Motor neuron (in vitro differentiated cells): ENCODE measurements around the gene XG. TPM values are rescaled to one million over a fixed set of nuclear protein-coding genes. Genes with fewer than 3 reads are reported as not detected.

Source experiments
- ATAC-seq, 8 experiments: fragments of 200-7000 bp; cut with Tn5 transposase; replicated peaks in 6 of 8; 2 replicates each; pipeline ENCODE4 v1.8.0; 2021; ENCODE audit warnings: mild to moderate bottlenecking in 8 of 8, moderate library complexity in 8 of 8
- H3K27ac ChIP-seq, 2 donors: fragments of 250-450 bp; sonication (Bioruptor Pico); 2 replicates each; pipeline ENCODE4 v1.9.0; 2021; ENCODE audit warnings: antibody characterized with exemption in 2 of 2, mild to moderate bottlenecking in 2 of 2, moderate library complexity in 1 of 2
- H3K4me1 ChIP-seq, 2 donors: fragments of 250-450 bp; sonication (Bioruptor Pico); replicated peaks in 1 of 2; 2 replicates each; pipeline ENCODE4 v1.6.1; 2021; ENCODE audit warnings: antibody characterized with exemption in 2 of 2, mild to moderate bottlenecking in 2 of 2, moderate library complexity in 1 of 2
- H3K4me3 ChIP-seq, 5 donors: fragments of 250-450 bp; sonication (Bioruptor Pico); 2 replicates each; pipeline ENCODE4 v1.9.0; 2021; ENCODE audit warnings: antibody characterized with exemption in 5 of 5, mild to moderate bottlenecking in 5 of 5, moderate library complexity in 4 of 5
- WGBS, 10 experiments: fragments of 450-650 bp; shearing (Covaris generic); methylation state at CpG; one replicate each; pipeline ENCODE4 v1.0.0; 2022; 5-methylcytosine and 5-hydroxymethylcytosine counted together
- in situ Hi-C, 9 experiments: fragments of 400-800 bp; cut with MboI; loops; one replicate each; pipeline ENCODE4 v1.15.0; 2021; ENCODE audit warnings: low sequenced_read_pairs in 9 of 9, low pct_unique_long_range_greater_than_20kb in 2 of 9; ENCODE audit not compliant: unreplicated experiment in 9 of 9
- total RNA-seq, 8 experiments: library from RNA; unstranded; fragments of 300-600 nt; gene quantifications; 2 replicates each; pipeline versions ENCODE4 v1.2.3 to v1.2.4, GENCODE V29; 2022

XG gene
- total RNA-seq, 8 experiments from 2014 or later: 0.14 to 15.2 (median 0.90) TPM; not detected in 3

GRCh38 chrX:2817036-2817435 lies 65.2 kb downstream of the XG start:
- Histone ChIP-seq H3K4me1 (peaks cover 4 to 6% of the 10 kb centered on the region in 2 donors), H3K27ac (no peak overlapping the region), H3K4me3 (no peak overlapping the region)
- WGBS, 10 experiments: no CpG with 5 or more reads among the region's 2 CpGs
- in situ Hi-C loops: loop anchor here in 2 of 9 experiments (25.0 kb wide), 1 partner anchor 180 kb away; no protein-coding TSS in a partner anchor
- ATAC-seq: no peak

GRCh38 chrX:2819345-2820135 lies 67.7 kb downstream of the XG start:
- no peaks in the 10 kb centered on the region for H3K4me1 ChIP-seq
- H3K27ac ChIP-seq: no peak overlapping the region
- in situ Hi-C loops: loop anchor here in 2 of 9 experiments (25.0 kb wide), 1 partner anchor 182 kb away; no protein-coding TSS in a partner anchor
- WGBS, 10 experiments: 0 to 100% (median 33%) methylated on average over 1 to 7 of the region's 9 CpGs; no CpG with 5 or more reads in 5 of the 10 experiments
- peak in 3 of 8 experiments; percentile 28 to 47 (median 40) for ATAC-seq
- H3K4me3 ChIP-seq: no peak overlapping the region

GRCh38 chrX:2820136-2820771 lies 68.4 kb downstream of the XG start:
- Histone ChIP-seq H3K27ac (no peak overlapping the region), H3K4me3 (no peak overlapping the region), H3K4me1 (no peaks in the 10 kb centered on the region)
- in situ Hi-C loops: loop anchor here in 2 of 9 experiments (25.0 kb wide), 1 partner anchor 183 kb away; no protein-coding TSS in a partner anchor
- no peak for ATAC-seq
- 27 to 95% (median 80%) methylated on average over 2 to 7 of the region's 8 CpGs; no CpG with 5 or more reads in 5 of the 10 experiments for WGBS, 10 experiments

- 78% methylated on average over 3 of the region's 13 CpGs; no CpG with 5 or more reads in 9 of the 10 experiments for WGBS, 10 experiments
- in situ Hi-C loops: loop anchor here in 2 of 9 experiments (25.0 kb wide), 1 partner anchor 187 kb away; no protein-coding TSS in a partner anchor
- Histone ChIP-seq H3K27ac (no peak overlapping the region), H3K4me3 (no peak overlapping the region), H3K4me1 (no peaks in the 10 kb centered on the region)
- ATAC-seq: peak in 1 of 8 experiments; percentile 29
These were observed 72.1 kb downstream of the XG start for GRCh38 chrX:2823795-2824386.

GRCh38 chrX:2824886-2825285 lies 73.0 kb downstream of the XG start:
- ATAC-seq: no peak
- in situ Hi-C loops: loop anchor here in 2 of 9 experiments (25.0 kb wide), 1 partner anchor 188 kb away; no protein-coding TSS in a partner anchor
- no peaks in the 10 kb centered on the region for H3K4me1 ChIP-seq
- no peak overlapping the region for H3K27ac ChIP-seq
- H3K4me3 ChIP-seq: no peak overlapping the region

GRCh38 chrX:2828344-2828958 lies 76.6 kb downstream of the XG start, which contains the start of gene GYG2:
Gene GYG2 (plus strand): TSS chrX:2828930. CDS start chrX:2830189, 1,259 bp downstream.
- Histone ChIP-seq H3K4me3 (peak within 1 kb of the TSS; percentile 34 to 49 (median 43)), H3K27ac (peak within 1 kb of the TSS; percentile 39 to 69), H3K4me1 (peaks cover 3 to 5% of the 10 kb centered on the region in 2 donors)
- peak in 7 of 8 experiments; percentile 20 to 89 (median 80) for ATAC-seq
- in situ Hi-C loops: no loop called here
- 14 to 67% (median 47%) methylated on average over 3 to 17 of the region's 56 CpGs; no CpG with 5 or more reads in 5 of the 10 experiments for WGBS, 10 experiments

- in situ Hi-C loops: no loop called here
- Histone ChIP-seq H3K4me3 (peak overlapping the region; percentile 34 to 49 (median 43)), H3K27ac (peak overlapping the region in 1 of 2 donors; percentile 20), H3K4me1 (peaks cover 3 to 5% of the 10 kb centered on the region in 2 donors)
- no CpG with 5 or more reads among the region's 44 CpGs for WGBS, 10 experiments
- ATAC-seq: peak in 6 of 8 experiments; percentile 42 to 61 (median 52)
These were observed 77.1 kb downstream of the XG start for GRCh38 chrX:2828959-2829411.

GRCh38 chrX:2829469-2830246 lies 77.8 kb downstream of the XG start:
- peak overlapping the region; percentile 34 to 49 (median 43) for H3K4me3 ChIP-seq
- in situ Hi-C loops: no loop called here
- peak in 1 of 8 experiments; percentile 2 for ATAC-seq
- 16% methylated on average over 6 of the region's 62 CpGs; no CpG with 5 or more reads in 9 of the 10 experiments for WGBS, 10 experiments
- H3K4me1 ChIP-seq: peaks cover 3 to 5% of the 10 kb centered on the region in 2 donors
- H3K27ac ChIP-seq: no peak overlapping the region

GRCh38 chrX:2831471-2832228 lies 79.8 kb downstream of the XG start:
- Histone ChIP-seq H3K4me1 (peaks cover 3 to 5% of the 10 kb centered on the region in 2 donors), H3K27ac (no peak overlapping the region), H3K4me3 (no peak overlapping the region)
- 0 to 93% (median 78%) methylated on average over 1 to 7 of the region's 14 CpGs; no CpG with 5 or more reads in 5 of the 10 experiments for WGBS, 10 experiments
- in situ Hi-C loops: no loop called here
- ATAC-seq: no peak

- ATAC-seq: no peak
- Histone ChIP-seq H3K27ac (no peak overlapping the region), H3K4me3 (no peak overlapping the region), H3K4me1 (no peaks in the 10 kb centered on the region)
- in situ Hi-C loops: no loop called here
- 0 to 100% (median 88%) methylated on average over 1 to 2 of the region's 2 CpGs; no CpG with 5 or more reads in 7 of the 10 experiments for WGBS, 10 experiments
These were observed 86.1 kb downstream of the XG start for GRCh38 chrX:2837961-2838360.

GRCh38 chrX:2840961-2841360 lies 89.1 kb downstream of the XG start:
- ATAC-seq: no peak
- Histone ChIP-seq H3K4me3 (no peak overlapping the region), H3K27ac (no peak overlapping the region), H3K4me1 (no peaks in the 10 kb centered on the region)
- WGBS, 10 experiments: 3 to 100% (median 89%) methylated on average over 1 of the region's 1 CpG; no CpG with 5 or more reads in 4 of the 10 experiments
- in situ Hi-C loops: no loop called here
